ENCODE data around the gene M1AP. TPM values are rescaled to one million over a fixed set of nuclear protein-coding genes. Genes with fewer than 3 reads are reported as not detected.

Gene M1AP
- total and polyA plus RNA-seq, 9 of the 15 experiments (the other 6 are each of a cell fraction or from before 2014, with no cell fraction given), result 0.06 to 0.33 (median 0.11) TPM; not detected in 4

DNA sequence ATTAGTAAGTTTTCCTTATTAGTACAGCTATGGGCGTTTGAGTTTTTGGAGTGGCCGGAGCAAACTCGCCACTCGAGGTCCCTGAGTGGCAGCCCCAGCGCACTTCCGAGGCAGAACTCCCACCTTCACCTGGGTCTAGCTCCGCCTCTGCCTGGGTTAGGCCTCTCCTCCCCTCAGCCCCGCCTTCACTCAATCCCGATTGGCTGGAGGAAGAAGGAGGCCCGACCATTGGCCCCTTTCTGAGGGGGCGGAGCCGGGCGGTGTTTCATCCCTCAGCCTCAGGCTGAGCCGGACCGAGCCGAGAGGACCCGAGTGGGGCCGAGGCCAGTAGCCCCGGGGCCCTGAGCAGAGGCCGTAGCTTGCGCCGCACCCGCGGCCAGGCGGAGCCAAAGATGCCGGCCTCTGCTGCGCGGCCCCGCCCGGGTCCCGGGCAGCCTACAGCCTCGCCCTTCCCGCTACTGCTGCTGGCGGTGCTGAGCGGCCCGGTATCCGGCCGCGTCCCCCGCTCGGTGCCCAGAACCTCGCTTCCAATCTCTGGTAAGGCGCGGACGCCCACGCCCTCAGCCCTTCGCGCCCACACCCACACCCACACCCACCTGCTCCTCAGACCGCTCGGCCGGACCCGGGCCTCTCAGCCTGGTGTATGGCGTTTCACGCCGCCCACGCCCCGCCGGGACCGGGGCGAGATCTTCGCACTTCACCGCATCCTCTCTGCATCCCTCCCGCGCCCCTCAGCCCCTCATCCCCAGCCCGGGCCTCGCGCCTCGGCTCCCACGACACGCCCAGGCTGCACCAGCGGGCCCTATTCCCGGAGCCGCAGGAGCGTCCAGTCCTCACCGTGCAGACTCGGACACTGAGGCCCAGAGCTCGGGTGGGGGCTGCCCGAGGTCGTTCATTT lies 6.1 kb upstream of the M1AP start, which contains the start of gene SEMA4F (continued):
- TF ChIP-seq, protein P1, sequence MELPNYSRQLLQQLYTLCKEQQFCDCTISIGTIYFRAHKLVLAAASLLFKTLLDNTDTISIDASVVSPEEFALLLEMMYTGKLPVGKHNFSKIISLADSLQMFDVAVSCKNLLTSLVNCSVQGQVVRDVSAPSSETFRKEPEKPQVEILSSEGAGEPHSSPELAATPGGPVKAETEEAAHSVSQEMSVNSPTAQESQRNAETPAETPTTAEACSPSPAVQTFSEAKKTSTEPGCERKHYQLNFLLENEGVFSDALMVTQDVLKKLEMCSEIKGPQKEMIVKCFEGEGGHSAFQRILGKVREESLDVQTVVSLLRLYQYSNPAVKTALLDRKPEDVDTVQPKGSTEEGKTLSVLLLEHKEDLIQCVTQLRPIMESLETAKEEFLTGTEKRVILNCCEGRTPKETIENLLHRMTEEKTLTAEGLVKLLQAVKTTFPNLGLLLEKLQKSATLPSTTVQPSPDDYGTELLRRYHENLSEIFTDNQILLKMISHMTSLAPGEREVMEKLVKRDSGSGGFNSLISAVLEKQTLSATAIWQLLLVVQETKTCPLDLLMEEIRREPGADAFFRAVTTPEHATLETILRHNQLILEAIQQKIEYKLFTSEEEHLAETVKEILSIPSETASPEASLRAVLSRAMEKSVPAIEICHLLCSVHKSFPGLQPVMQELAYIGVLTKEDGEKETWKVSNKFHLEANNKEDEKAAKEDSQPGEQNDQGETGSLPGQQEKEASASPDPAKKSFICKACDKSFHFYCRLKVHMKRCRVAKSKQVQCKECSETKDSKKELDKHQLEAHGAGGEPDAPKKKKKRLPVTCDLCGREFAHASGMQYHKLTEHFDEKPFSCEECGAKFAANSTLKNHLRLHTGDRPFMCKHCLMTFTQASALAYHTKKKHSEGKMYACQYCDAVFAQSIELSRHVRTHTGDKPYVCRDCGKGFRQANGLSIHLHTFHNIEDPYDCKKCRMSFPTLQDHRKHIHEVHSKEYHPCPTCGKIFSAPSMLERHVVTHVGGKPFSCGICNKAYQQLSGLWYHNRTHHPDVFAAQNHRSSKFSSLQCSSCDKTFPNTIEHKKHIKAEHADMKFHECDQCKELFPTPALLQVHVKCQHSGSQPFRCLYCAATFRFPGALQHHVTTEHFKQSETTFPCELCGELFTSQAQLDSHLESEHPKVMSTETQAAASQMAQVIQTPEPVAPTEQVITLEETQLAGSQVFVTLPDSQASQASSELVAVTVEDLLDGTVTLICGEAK (IDR thresholded peaks at IDR 0.05), result no peak; the same call in 1 of the 2 replicates
- TF ChIP-seq, protein P1 (CRISPR knock-in tag; IDR thresholded peaks at IDR 0.05), result no peak
- TF ChIP-seq ZNF217 (CRISPR knock-in tag; IDR thresholded peaks at IDR 0.05), result no peak
- no peak for TF ChIP-seq ZNF232 (CRISPR knock-in tag; IDR thresholded peaks at IDR 0.05)
- TF ChIP-seq ZNF75A (CRISPR knock-in tag; IDR thresholded peaks at IDR 0.05), result no peak
- no peak for TF ChIP-seq ZNF785 (CRISPR knock-in tag; IDR thresholded peaks at IDR 0.05)
- peak; percentile 90 for TF ChIP-seq HNRNPLL (IDR thresholded peaks at IDR 0.05; ENCODE audit: low read depth, low read length, poor library complexity, severe bottlenecking)
